Kidney capillary endothelial cell (primary cell): Measurements from ENCODE around the gene ACBD7.

Experiments
- DNase-seq: peaks from one replicate; pipeline ENCODE4 v3.0.0-alpha.2; 2018; ENCODE audit warnings: low spot score

ACBD7 gene

DNA sequence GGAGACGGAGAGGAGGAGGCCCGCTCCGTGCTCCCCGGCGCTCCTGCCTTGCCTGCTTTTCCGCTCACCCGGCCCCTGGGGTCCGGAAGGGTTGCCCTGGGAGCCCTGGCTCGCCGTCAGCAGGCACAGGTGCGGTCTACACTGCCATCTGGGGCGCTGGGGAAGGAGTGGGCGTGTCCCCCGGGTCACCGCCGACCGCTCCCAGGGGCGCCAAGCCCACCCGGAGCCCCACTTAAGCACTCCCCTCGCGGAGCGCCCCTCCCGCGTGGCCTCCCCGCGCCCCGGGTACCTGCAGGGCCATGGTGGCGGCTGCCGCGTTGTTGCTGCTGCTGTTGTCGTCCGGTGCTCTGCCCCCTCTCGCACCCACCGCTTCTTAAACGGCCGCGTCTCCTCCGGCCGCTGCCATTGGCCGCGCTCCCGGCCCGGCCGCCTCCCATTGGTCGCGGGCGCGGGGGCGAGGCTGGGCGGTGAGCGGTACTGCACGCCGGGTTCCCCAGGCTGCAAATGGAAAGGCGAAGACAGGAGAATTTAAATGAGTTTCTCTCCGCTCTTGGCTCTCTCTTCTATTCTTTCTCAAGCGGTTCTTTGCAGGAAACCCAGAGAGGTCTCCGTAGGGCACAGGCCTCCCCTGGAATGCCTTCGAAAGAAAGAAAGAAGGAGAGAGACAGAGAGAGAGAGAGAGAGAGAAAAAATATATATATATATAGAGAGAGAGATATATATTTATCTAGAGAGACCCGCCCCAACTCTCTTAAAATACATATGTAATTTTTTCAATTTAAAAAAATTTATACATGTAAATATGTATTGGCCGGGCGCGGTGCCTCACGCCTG is at the start of gene ACBD7:
Gene ACBD7 (minus strand): TSS at position 349 of the 834 bp plus-strand sequence. CDS start 48 bp downstream, at position 301.
- peak; percentile 77 for DNase-seq

DNA sequence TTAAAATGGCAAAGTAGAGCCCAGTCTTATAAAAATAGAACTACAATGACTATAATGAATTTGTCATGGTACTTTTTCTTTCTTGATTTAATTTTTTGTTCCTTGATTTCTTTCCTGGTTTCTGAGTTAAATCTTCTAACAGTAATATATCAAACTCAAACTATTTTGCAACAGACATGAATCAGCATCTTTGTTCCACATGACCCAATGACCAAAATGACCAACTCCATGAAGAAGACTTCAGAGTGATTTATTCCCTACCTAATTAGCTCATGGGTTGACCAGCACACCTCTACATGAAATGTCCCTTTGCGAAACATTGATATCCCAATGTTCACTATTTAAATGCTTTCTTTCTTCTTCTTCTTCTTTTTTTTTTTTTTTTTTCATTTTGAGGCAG is 49.1 kb upstream of the ACBD7 start:
- DNase-seq, result no peak

- no peak for DNase-seq
These were observed 48.4 kb upstream of the ACBD7 start for GRCh38 chr10:15137036-15137359.

DNA sequence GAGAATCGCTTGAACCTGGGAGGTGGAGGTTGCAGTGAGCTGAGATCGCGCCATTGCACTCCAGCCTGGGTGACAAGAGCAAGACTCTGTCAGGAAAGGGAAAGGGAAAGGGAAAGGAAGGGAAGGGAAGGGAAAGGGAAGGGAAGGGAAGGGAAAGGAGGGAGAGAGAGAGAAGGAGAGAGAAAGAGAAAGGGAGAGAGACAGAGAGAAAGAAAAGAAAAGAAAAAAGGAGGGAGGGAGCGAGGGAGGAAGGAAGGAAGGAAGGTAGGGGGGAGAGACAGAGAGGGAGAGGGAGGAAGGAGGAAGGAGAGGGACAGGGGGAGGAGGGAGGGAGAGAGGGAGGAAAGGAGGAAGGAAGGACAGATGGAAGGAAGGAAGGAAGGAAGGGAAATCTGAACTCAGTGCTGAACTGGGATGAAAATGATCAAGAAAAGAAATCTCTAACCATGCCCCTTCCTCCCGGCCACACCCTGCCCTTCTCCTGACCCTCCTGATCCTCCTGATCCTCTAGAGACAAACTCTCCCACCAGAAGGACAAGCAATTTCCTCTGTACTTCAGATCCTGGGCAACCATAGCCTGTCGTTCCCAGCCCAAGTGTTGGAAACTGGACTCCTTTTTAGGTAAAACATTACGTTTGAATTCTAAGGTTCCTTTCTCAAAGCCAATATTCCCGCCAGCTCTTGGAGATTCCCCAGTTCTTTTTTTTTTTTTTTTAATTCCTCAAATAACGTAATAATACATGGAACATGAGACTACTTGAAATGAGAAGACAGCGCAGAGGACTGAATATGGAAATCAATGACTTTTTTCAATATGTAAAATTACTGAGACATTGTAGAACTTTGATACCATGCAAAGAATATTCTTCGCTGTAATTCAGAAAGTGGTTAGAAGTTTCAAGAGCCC is 47.8 kb upstream of the ACBD7 start:
- DNase-seq, result no peak

DNA sequence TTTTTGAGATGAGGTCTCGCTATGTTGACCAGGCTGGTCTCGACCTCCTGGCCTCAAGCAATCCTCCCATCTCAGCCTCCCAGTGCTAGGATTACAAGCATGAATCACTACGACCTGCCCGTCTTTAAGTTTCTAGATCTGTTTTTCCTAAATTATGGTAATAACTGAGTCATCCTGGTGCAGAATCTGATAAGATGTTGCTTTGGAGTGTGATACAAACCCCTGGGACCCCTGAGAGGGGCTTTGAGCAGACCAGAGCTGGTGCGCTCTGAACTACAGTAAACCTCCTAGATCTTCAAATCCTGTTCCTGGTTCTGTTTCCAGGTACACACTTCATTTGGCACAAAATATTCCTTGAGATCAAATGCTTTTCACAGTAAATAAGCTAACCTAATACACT is 42.8 kb upstream of the ACBD7 start:
- no peak for DNase-seq

- DNase-seq, result no peak
These were observed 36.3 kb upstream of the ACBD7 start for GRCh38 chr10:15124908-15125307.

DNA sequence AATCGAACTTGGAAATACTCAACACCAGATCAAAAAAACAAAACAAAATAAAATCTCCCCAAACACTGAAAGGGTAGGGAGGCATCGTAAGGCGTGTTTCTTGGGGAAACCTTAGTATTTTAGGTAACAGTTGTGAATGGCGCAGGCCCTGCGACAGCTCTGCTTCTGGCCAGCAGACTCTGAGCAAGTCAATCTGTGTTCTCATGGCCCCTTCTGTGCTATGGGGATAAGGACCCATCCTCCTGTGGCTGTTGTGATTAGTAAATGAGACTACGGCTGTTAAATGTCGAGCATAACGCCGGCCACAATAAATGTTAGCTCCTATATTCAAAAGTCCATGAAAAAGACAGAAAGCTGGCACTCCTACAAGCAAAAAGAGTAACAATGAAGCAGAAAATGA is 35.6 kb upstream of the ACBD7 start:
- no peak for DNase-seq

DNA sequence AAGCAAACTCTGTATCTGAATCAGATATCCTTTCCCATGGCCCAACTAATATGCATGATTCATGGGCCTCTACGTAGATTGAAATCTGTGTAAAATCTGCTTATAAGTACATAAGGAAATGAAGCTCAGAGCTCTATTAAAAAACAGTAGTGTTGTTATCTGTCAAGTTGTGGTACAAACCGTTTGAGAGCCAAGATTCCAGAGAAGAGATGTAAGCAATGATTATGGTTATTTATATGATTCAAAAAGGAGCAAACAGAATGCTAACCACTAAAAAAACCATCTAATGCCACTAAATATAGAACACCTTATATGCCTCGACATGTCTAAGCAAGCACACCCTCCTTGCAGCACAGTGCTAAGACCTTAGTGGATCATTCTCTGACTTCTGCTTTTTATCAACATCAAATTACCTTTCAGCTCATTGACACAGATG is 35.2 kb upstream of the ACBD7 start:
- DNase-seq, result no peak

- no peak for DNase-seq
These were observed 34.0 kb upstream of the ACBD7 start for GRCh38 chr10:15122477-15123030.

GRCh38 chr10:15121707-15122106 is 33.1 kb upstream of the ACBD7 start:
- DNase-seq, result no peak

- DNase-seq, result no peak
These were observed 31.9 kb upstream of the ACBD7 start for GRCh38 chr10:15120523-15120922.

- DNase-seq, result no peak
These were observed 30.0 kb upstream of the ACBD7 start for GRCh38 chr10:15118615-15119014.

GRCh38 chr10:15116225-15116624 is 27.6 kb upstream of the ACBD7 start:
- no peak for DNase-seq

GRCh38 chr10:15113766-15114165 is 25.2 kb upstream of the ACBD7 start:
- no peak for DNase-seq

- DNase-seq, result no peak
These were observed 24.1 kb upstream of the ACBD7 start for GRCh38 chr10:15112657-15113056.

GRCh38 chr10:15106352-15107013 is 17.9 kb upstream of the ACBD7 start:
- DNase-seq, result peak; percentile 72

DNA sequence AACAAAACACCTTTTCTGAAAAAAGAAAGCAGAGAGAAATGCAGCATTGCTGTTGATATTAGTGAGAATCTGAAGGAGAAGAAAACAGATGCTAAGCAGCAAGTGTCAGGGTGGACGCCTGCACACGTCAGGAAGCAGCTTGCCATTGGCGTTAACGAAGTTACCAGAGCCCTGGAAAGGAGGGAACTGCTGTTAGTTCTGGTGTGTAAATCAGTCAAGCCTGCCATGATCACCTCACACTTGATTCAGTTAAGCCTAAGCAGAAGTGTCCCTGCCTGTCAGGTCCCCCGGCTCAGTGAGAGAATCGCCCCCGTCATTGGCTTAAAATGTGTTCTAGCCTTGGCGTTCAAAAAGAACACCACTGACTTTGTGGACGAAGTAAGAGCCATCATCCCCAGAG is 14.9 kb upstream of the ACBD7 start:
- no peak for DNase-seq

- no peak for DNase-seq
These were observed 11.3 kb upstream of the ACBD7 start for GRCh38 chr10:15099886-15100285.

GRCh38 chr10:15097011-15097812 is 8.6 kb upstream of the ACBD7 start, which contains the start of gene RPP38:
RPP38 (plus strand) TSS chr10:15097355; CDS start chr10:15103315, 5,960 bp downstream.
- DNase-seq, result peak; percentile 94

DNA sequence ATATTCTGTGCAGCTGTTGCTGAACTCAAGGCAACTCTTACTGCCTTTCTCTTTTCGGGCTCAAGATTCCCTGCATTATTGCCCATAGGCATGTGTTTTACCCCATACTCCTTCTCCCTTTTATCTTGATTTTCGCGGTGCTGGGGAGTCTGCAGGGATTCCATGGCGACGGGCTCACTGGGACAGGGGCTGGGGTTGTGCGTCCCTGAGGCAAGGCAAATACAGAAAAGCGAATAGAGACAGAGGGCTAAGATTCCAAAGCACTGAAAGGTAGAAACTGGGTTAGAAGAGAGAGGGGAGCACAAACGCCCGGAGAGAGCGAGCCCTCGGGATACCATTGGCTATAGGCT is 8.1 kb upstream of the ACBD7 start:
- no peak for DNase-seq

- DNase-seq, result no peak
These were observed 4.4 kb upstream of the ACBD7 start for GRCh38 chr10:15092855-15093408.
